B cell (primary cell): Measurements from ENCODE around the gene TTC28. TPM values are rescaled to one million over a fixed set of nuclear protein-coding genes. Genes with fewer than 3 reads are reported as not detected.

Experiments used
- ATAC-seq: fragments of 200-7000 bp; cut with Tn5 transposase; one replicate; pipeline ENCODE4 v1.10.0; 2021; ENCODE audit warnings: low read depth, mild to moderate bottlenecking, moderate number of reproducible peaks, moderate library complexity
- CTCF ChIA-PET: fragments of 350-600 bp; sonication (Branson Sonifier 250); formaldehyde crosslinking; loops from one replicate; lab custom pipeline; 2021; ENCODE audit warnings: antibody characterized with exemption, inconsistent platforms; lab: Charles Lee
- POLR2A ChIA-PET: fragments of 350-600 bp; sonication (Branson Sonifier 250); formaldehyde crosslinking; loops from one replicate; lab custom pipeline; 2021; ENCODE audit warnings: antibody characterized with exemption; lab: Charles Lee
- DNase-seq: peaks from one replicate; pipeline ENCODE4 v3.0.0; 2013
- H2AFZ ChIP-seq: 2 replicates; pipeline ENCODE4 v1.6.1; 2012; ENCODE audit warnings: mild to moderate bottlenecking, low read depth, low read length; ENCODE audit not compliant: insufficient read depth, poor library complexity, severe bottlenecking
- H3K27ac ChIP-seq, 2 donors: 1 replicate in 1 of 2; 2 replicates in 1 of 2; pipeline ENCODE4 v1.5.1; 2012 to 2013; ENCODE audit warnings: low read length in 2 of 2, mild to moderate bottlenecking in 2 of 2, moderate library complexity in 1 of 2
- H3K27me3 ChIP-seq, 4 experiments: fragments of 200-600 bp in 1 of 4; sonication (generic) in 1 of 4; replicated peaks in 1 of 4; 1 replicate in 2 of 4; 2 replicates in 2 of 4; pipeline versions ENCODE4 v1.6.1 to v1.7.0; 2013 to 2016; ENCODE audit warnings: low read length in 3 of 4, mild to moderate bottlenecking in 2 of 4, mixed read lengths in 1 of 4, moderate library complexity in 1 of 4; ENCODE audit not compliant: insufficient read depth in 4 of 4, control insufficient read depth in 3 of 4; ENCODE audit errors: control extremely low read depth in 1 of 4
- H3K36me3 ChIP-seq, 2 experiments: replicated peaks in 1 of 2; 1 replicate in 1 of 2; 2 replicates in 1 of 2; pipeline versions ENCODE4 v1.6.1 to v1.7.1; 2013; ENCODE audit warnings: low read length in 1 of 2; ENCODE audit not compliant: insufficient read depth in 2 of 2, control insufficient read depth in 1 of 2; ENCODE audit errors: control extremely low read depth in 1 of 2, extremely low read depth in 1 of 2
- H3K4me1 ChIP-seq, 2 donors: fragments of 200-600 bp in 1 of 2; sonication (generic) in 1 of 2; 1 replicate in 1 of 2; 2 replicates in 1 of 2; pipeline versions ENCODE4 v1.5.1 to v1.6.1; 2013 to 2017; ENCODE audit warnings: low read length in 2 of 2; ENCODE audit not compliant: control insufficient read depth in 2 of 2, insufficient read depth in 2 of 2
- H3K4me2 ChIP-seq: replicated peaks from 2 replicates; pipeline ENCODE3; 2012; ENCODE audit warnings: mild to moderate bottlenecking, low read depth, low read length; ENCODE audit not compliant: poor library complexity, severe bottlenecking
- H3K4me3 ChIP-seq, 5 experiments: fragments of 200-600 bp in 1 of 5; sonication (generic) in 1 of 5; 1 replicate in 3 of 5; 2 replicates in 2 of 5; pipeline versions ENCODE4 v1.5.1 to v1.7.0; 2011 to 2016; ENCODE audit warnings: low read length in 4 of 5, mild to moderate bottlenecking in 4 of 5, low read depth in 2 of 5, control low read depth in 1 of 5, moderate library complexity in 1 of 5; ENCODE audit not compliant: insufficient read depth in 1 of 5; ENCODE audit errors: control extremely low read depth in 1 of 5, extremely low read depth in 1 of 5
- H3K79me2 ChIP-seq: fragments of 200-600 bp; sonication (generic); one replicate; pipeline ENCODE4 v1.6.0; 2016; ENCODE audit warnings: low read length; ENCODE audit not compliant: control insufficient read depth, insufficient read depth
- H3K9ac ChIP-seq: fragments of 200-600 bp; sonication (generic); 2 replicates; pipeline ENCODE4 v1.6.1; 2017; ENCODE audit warnings: mild to moderate bottlenecking, low read length, moderate library complexity
- H3K9me3 ChIP-seq, 3 donors: one replicate each; pipeline versions ENCODE4 v1.6.1 to v1.7.1; 2013; ENCODE audit warnings: low read length in 2 of 3; ENCODE audit not compliant: control insufficient read depth in 2 of 3, insufficient read depth in 1 of 3; ENCODE audit errors: control extremely low read depth in 1 of 3
- H4K20me1 ChIP-seq: 2 replicates; pipeline ENCODE4 v1.6.0; 2012; ENCODE audit warnings: mild to moderate bottlenecking, low read length; ENCODE audit not compliant: insufficient read depth, control insufficient read depth, poor library complexity, severe bottlenecking
- H3K27ac Mint-ChIP-seq: one replicate; pipeline ENCODE4 v1.8.0; 2021; ENCODE audit warnings: mixed read lengths
- H3K27me3 Mint-ChIP-seq: one replicate; pipeline ENCODE4 v1.8.0; 2021; ENCODE audit warnings: mixed read lengths
- H3K4me1 Mint-ChIP-seq: one replicate; pipeline ENCODE4 v1.8.0; 2021; ENCODE audit warnings: mixed read lengths
- H3K4me3 Mint-ChIP-seq: one replicate; pipeline ENCODE4 v1.8.0; 2021; ENCODE audit warnings: mixed read lengths
- H3K9me3 Mint-ChIP-seq: one replicate; pipeline ENCODE4 v1.8.0; 2022; ENCODE audit warnings: mixed read lengths; ENCODE audit not compliant: insufficient read depth
- EZH2 ChIP-seq: IDR thresholded peaks from 2 replicates; pipeline ENCODE4 v1.6.1; 2012; ENCODE audit warnings: borderline replicate concordance, low read depth, mild to moderate bottlenecking, moderate library complexity, low read length; ENCODE audit not compliant: insufficient read depth, poor library complexity, severe bottlenecking
- WGBS: methylation state at CpG from one replicate; pipeline ENCODE4 v1.1.5; 2013; ENCODE audit warnings: missing lambda C conversion rate; ENCODE audit not compliant: insufficient coverage; 5-methylcytosine and 5-hydroxymethylcytosine counted together
- intact Hi-C: fragments of 100-400 bp; cut with micrococcal nuclease; formaldehyde crosslinking; loops from one replicate; pipeline ENCODE4 v1.10.0; 2022
- polyA plus RNA-seq: library from polyadenylated mRNA; depleted of rRNA; stranded (reverse); fragments of >200 nt; gene quantifications from 2 replicates; pipeline ENCODE4 v1.2.3, GENCODE V29; 2012
- total RNA-seq, 2 donors: library from RNA; stranded (reverse); fragments of 120-200 nt in 1 of 2; gene quantifications; 1 replicate in 1 of 2; 2 replicates in 1 of 2; pipeline versions ENCODE4 v1.2.3 to v1.2.4, GENCODE V29; 2013 to 2022
- TF ChIP-seq, protein P1 (sequence below): fragments of 200-600 bp; IDR thresholded peaks from one replicate; pipeline ENCODE4 v1.8.0; 2022; ENCODE audit warnings: antibody characterized with exemption, mild to moderate bottlenecking

TTC28 gene
- total and polyA plus RNA-seq, 2 donors (not counting 1 experiment from before 2014, with no cell fraction given) = 4.5 to 7.3 TPM

GRCh38 chr22:28360939-28361338 is 318.7 kb downstream of the TTC28 start:
- H4K20me1 ChIP-seq = no peaks in the 10 kb centered on the region
- ATAC-seq (no peak), DNase-seq (no peak)
- TF ChIP-seq EZH2 = no peak
- TF ChIP-seq, protein P1, sequence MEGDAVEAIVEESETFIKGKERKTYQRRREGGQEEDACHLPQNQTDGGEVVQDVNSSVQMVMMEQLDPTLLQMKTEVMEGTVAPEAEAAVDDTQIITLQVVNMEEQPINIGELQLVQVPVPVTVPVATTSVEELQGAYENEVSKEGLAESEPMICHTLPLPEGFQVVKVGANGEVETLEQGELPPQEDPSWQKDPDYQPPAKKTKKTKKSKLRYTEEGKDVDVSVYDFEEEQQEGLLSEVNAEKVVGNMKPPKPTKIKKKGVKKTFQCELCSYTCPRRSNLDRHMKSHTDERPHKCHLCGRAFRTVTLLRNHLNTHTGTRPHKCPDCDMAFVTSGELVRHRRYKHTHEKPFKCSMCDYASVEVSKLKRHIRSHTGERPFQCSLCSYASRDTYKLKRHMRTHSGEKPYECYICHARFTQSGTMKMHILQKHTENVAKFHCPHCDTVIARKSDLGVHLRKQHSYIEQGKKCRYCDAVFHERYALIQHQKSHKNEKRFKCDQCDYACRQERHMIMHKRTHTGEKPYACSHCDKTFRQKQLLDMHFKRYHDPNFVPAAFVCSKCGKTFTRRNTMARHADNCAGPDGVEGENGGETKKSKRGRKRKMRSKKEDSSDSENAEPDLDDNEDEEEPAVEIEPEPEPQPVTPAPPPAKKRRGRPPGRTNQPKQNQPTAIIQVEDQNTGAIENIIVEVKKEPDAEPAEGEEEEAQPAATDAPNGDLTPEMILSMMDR = no peak
- CTCF ChIA-PET = no interaction called here
- no peaks in the 10 kb centered on the region for H3K36me3 ChIP-seq
- Mint-ChIP-seq H3K9me3 (peaks cover 3% of the 10 kb centered on the region), H3K4me1 (no peaks in the 10 kb centered on the region), H3K4me3 (no peak overlapping the region), H3K27me3 (peaks cover 6% of the 10 kb centered on the region), H3K27ac (no peak overlapping the region)
- no peaks in the 10 kb centered on the region for H3K4me1 ChIP-seq
- no peak overlapping the region for H3K9ac ChIP-seq
- POLR2A ChIA-PET = no interaction called here
- H3K79me2 ChIP-seq = no peaks in the 10 kb centered on the region
- H3K9me3 ChIP-seq = peaks cover 0 to 12% (median 11%) of the 10 kb centered on the region in 3 donors
- peaks cover 0 to 3% (median 0%) of the 10 kb centered on the region in 4 experiments for H3K27me3 ChIP-seq
- no peak overlapping the region for H3K27ac ChIP-seq
- H2AFZ ChIP-seq = no peak overlapping the region
- no peak overlapping the region for H3K4me3 ChIP-seq
- H3K4me2 ChIP-seq = no peak overlapping the region
- intact Hi-C loops = no loop called here

GRCh38 chr22:28358312-28358711 is 321.3 kb downstream of the TTC28 start:
- Histone ChIP-seq H3K27ac (no peak overlapping the region), H3K27me3 (no peaks in the 10 kb centered on the region), H3K4me3 (no peak overlapping the region), H3K4me1 (no peaks in the 10 kb centered on the region), H2AFZ (no peak overlapping the region), H3K36me3 (no peaks in the 10 kb centered on the region), H3K9me3 (peaks cover 0 to 5% (median 4%) of the 10 kb centered on the region in 3 donors), H3K4me2 (no peak overlapping the region), H3K79me2 (no peaks in the 10 kb centered on the region), H4K20me1 (no peaks in the 10 kb centered on the region), H3K9ac (no peak overlapping the region)
- Mint-ChIP-seq H3K9me3 (peaks cover 3% of the 10 kb centered on the region), H3K27ac (no peak overlapping the region), H3K4me3 (no peak overlapping the region), H3K27me3 (peaks cover 6% of the 10 kb centered on the region), H3K4me1 (no peaks in the 10 kb centered on the region)
- intact Hi-C loops = no loop called here
- WGBS = no CpG with 5 or more reads among the region's 2 CpGs
- no peak for TF ChIP-seq EZH2
- TF ChIP-seq, protein P1 = no peak
- ATAC-seq = no peak
- ChIA-PET CTCF (interaction anchor here (1.1 kb wide), 1 partner anchor 19 kb away, joined by 6 read pairs; no protein-coding TSS in a partner anchor), POLR2A (no interaction called here)
- DNase-seq = no peak
